Activated CD8-positive, alpha-beta T cell treated with anti-CD3 and anti-CD28 coated beads, Interleukin-2, amount 10 ng/mL, durations not matched to agents 7 days and 5 days (primary cell): ENCODE results near the gene SGK1. TPM values are rescaled to one million over a fixed set of nuclear protein-coding genes. Genes with fewer than 3 reads are reported as not detected.

Experiments
- ATAC-seq: fragments of 150-1000 bp; cut with Tn5 transposase; one replicate; pipeline ENCODE4 v1.10.0; 2021; ENCODE audit warnings: moderate library complexity
- CTCF ChIA-PET: fragments of 350-600 bp; sonication (Branson Sonifier 250); formaldehyde crosslinking; loops from one replicate; lab custom pipeline; 2021; ENCODE audit warnings: antibody characterized with exemption; lab: Charles Lee
- POLR2A ChIA-PET: fragments of 350-600 bp; sonication (Branson Sonifier 250); formaldehyde crosslinking; loops from one replicate; lab custom pipeline; 2021; ENCODE audit warnings: antibody characterized with exemption; lab: Charles Lee
- DNase-seq: peaks from one replicate; pipeline ENCODE4 v3.0.0-alpha.2; 2020
- H3K27ac Mint-ChIP-seq: one replicate; pipeline ENCODE4 v1.8.0; 2021; ENCODE audit warnings: mild to moderate bottlenecking, mixed read lengths
- H3K27me3 Mint-ChIP-seq: one replicate; pipeline ENCODE4 v1.8.0; 2021; ENCODE audit warnings: low read depth, mixed read lengths
- H3K36me3 Mint-ChIP-seq: one replicate; pipeline ENCODE4 v1.8.0; 2021; ENCODE audit warnings: low read depth, mixed read lengths
- H3K4me1 Mint-ChIP-seq: one replicate; pipeline ENCODE4 v1.8.0; 2021; ENCODE audit warnings: low read depth, mixed read lengths
- H3K4me3 Mint-ChIP-seq: one replicate; pipeline ENCODE4 v1.8.0; 2021; ENCODE audit warnings: mild to moderate bottlenecking, mixed read lengths
- H3K9me3 Mint-ChIP-seq: one replicate; pipeline ENCODE4 v1.8.0; 2022; ENCODE audit warnings: mixed read lengths; ENCODE audit not compliant: insufficient read depth
- total RNA-seq, 2 experiments: library from RNA; stranded (reverse); gene quantifications; one replicate each; pipeline ENCODE4 v1.2.3, GENCODE V29; 2021

Gene SGK1
- total RNA-seq, 2 experiments from 2014 or later, result 21.2 to 23.2 TPM

GRCh38 chr6:134173366-134173725 is 144.6 kb downstream of the SGK1 start:
- peak overlapping the region; percentile 99 for H3K4me3 Mint-ChIP-seq
- ChIA-PET CTCF (interaction anchor here (0.7 to 1.6 kb wide), 20 partner anchors 9 to 767 kb away, joined by 3 to 36 read pairs (median 4); partner anchors contain the start of gene SGK1), POLR2A (interaction anchor here (1.1 to 1.6 kb wide), 4 partner anchors 75 to 468 kb away, joined by 4 to 5 read pairs (median 4); no protein-coding TSS in a partner anchor)
- peaks cover 64% of the 10 kb centered on the region for H3K4me1 Mint-ChIP-seq
- H3K9me3 Mint-ChIP-seq, result no peaks in the 10 kb centered on the region
- H3K36me3 Mint-ChIP-seq, result peaks cover 55% of the 10 kb centered on the region
- ATAC-seq (no peak), DNase-seq (no peak)
- H3K27me3 Mint-ChIP-seq, result no peaks in the 10 kb centered on the region
- no peak overlapping the region for H3K27ac Mint-ChIP-seq

- Mint-ChIP-seq H3K4me1 (peaks cover 59% of the 10 kb centered on the region), H3K36me3 (peaks cover 57% of the 10 kb centered on the region)
- no peak for ATAC-seq
Measured at GRCh38 chr6:134172706-134173365, 145.1 kb downstream of the SGK1 start.

GRCh38 chr6:134172020-134172705 is 145.7 kb downstream of the SGK1 start:
- Mint-ChIP-seq H3K27me3 (no peaks in the 10 kb centered on the region), H3K4me1 (peaks cover 52% of the 10 kb centered on the region), H3K4me3 (peak overlapping the region; percentile 99), H3K9me3 (no peaks in the 10 kb centered on the region), H3K27ac (no peak overlapping the region), H3K36me3 (peaks cover 60% of the 10 kb centered on the region)
- CTCF ChIA-PET, result interaction anchor here (0.9 to 2.5 kb wide), 5 partner anchors 16 to 768 kb away, joined by 3 to 24 read pairs (median 4); no protein-coding TSS in a partner anchor
- POLR2A ChIA-PET, result no interaction called here
- ATAC-seq (no peak), DNase-seq (no peak)

More at GRCh38 chr6:134172706-134173365, 145.1 kb downstream of the SGK1 start:
- ChIA-PET POLR2A (no interaction called here), CTCF (interaction anchor here (0.9 to 2.5 kb wide), 3 partner anchors 349 to 650 kb away, joined by 3 to 24 read pairs (median 3); no protein-coding TSS in a partner anchor)
- no peaks in the 10 kb centered on the region for H3K27me3 Mint-ChIP-seq
- H3K9me3 Mint-ChIP-seq, result no peaks in the 10 kb centered on the region
- no peak overlapping the region for H3K27ac Mint-ChIP-seq
- DNase-seq, result no peak
- H3K4me3 Mint-ChIP-seq, result peak overlapping the region; percentile 99

GRCh38 chr6:134171517-134171916 is 146.4 kb downstream of the SGK1 start:
- H3K36me3 Mint-ChIP-seq, result peaks cover 60% of the 10 kb centered on the region
- no peaks in the 10 kb centered on the region for H3K27me3 Mint-ChIP-seq
- peaks cover 48% of the 10 kb centered on the region for H3K4me1 Mint-ChIP-seq
- H3K9me3 Mint-ChIP-seq, result no peaks in the 10 kb centered on the region
- DNase-seq, result no peak
- H3K27ac Mint-ChIP-seq, result peak overlapping the region; percentile 50
- CTCF ChIA-PET, result interaction anchor here (0.9 to 2.5 kb wide), 5 partner anchors 15 to 769 kb away, joined by 3 to 24 read pairs (median 4); no protein-coding TSS in a partner anchor
- POLR2A ChIA-PET, result interaction anchor here (0.6 kb wide), 2 partner anchors 54 to 769 kb away, joined by 3 read pairs; no protein-coding TSS in a partner anchor
- no peak for ATAC-seq
- H3K4me3 Mint-ChIP-seq, result peak overlapping the region; percentile 20

GRCh38 chr6:134170844-134171243 is 147.1 kb downstream of the SGK1 start:
- CTCF ChIA-PET, result interaction anchor here (1.5 to 2.5 kb wide), 3 partner anchors 351 to 769 kb away, joined by 3 to 24 read pairs (median 4); no protein-coding TSS in a partner anchor
- no peak overlapping the region for H3K27ac Mint-ChIP-seq
- ATAC-seq, result no peak
- H3K9me3 Mint-ChIP-seq, result no peaks in the 10 kb centered on the region
- no peaks in the 10 kb centered on the region for H3K27me3 Mint-ChIP-seq
- POLR2A ChIA-PET, result interaction anchor here (0.6 kb wide), 1 partner anchor 770 kb away, joined by 3 read pairs; no protein-coding TSS in a partner anchor
- peaks cover 42% of the 10 kb centered on the region for H3K4me1 Mint-ChIP-seq
- peaks cover 60% of the 10 kb centered on the region for H3K36me3 Mint-ChIP-seq
- peak overlapping the region; percentile 6 for H3K4me3 Mint-ChIP-seq
- DNase-seq, result no peak

- peaks cover 39% of the 10 kb centered on the region for H3K4me1 Mint-ChIP-seq
Measured at GRCh38 chr6:134169871-134170486, 147.9 kb downstream of the SGK1 start.

GRCh38 chr6:134168590-134169208 is 149.2 kb downstream of the SGK1 start:
- peaks cover 35% of the 10 kb centered on the region for H3K4me1 Mint-ChIP-seq
- H3K9me3 Mint-ChIP-seq, result no peaks in the 10 kb centered on the region
- no peak overlapping the region for H3K4me3 Mint-ChIP-seq
- H3K27me3 Mint-ChIP-seq, result no peaks in the 10 kb centered on the region
- POLR2A ChIA-PET, result no interaction called here
- DNase-seq (no peak), ATAC-seq (no peak)
- no peak overlapping the region for H3K27ac Mint-ChIP-seq
- H3K36me3 Mint-ChIP-seq, result peaks cover 53% of the 10 kb centered on the region
- CTCF ChIA-PET, result interaction anchor here (2.9 to 3.9 kb wide), 2 partner anchors 12 to 473 kb away, joined by 17 to 19 read pairs; no protein-coding TSS in a partner anchor

More at GRCh38 chr6:134169871-134170486, 147.9 kb downstream of the SGK1 start:
- Mint-ChIP-seq H3K27me3 (no peaks in the 10 kb centered on the region), H3K9me3 (no peaks in the 10 kb centered on the region), H3K27ac (no peak overlapping the region), H3K36me3 (peaks cover 60% of the 10 kb centered on the region), H3K4me3 (no peak overlapping the region)
- ChIA-PET CTCF (interaction anchor here (0.9 kb wide), 1 partner anchor 471 kb away, joined by 3 read pairs; no protein-coding TSS in a partner anchor), POLR2A (interaction anchor here (0.6 kb wide), 1 partner anchor 263 kb away, joined by 3 read pairs; no protein-coding TSS in a partner anchor)
- no peak for DNase-seq
- no peak for ATAC-seq

GRCh38 chr6:134166511-134167261 is 151.2 kb downstream of the SGK1 start:
- POLR2A ChIA-PET, result interaction anchor here (1.1 kb wide), 1 partner anchor 457 kb away, joined by 3 read pairs; no protein-coding TSS in a partner anchor
- Mint-ChIP-seq H3K9me3 (no peaks in the 10 kb centered on the region), H3K4me3 (no peak overlapping the region), H3K4me1 (peaks cover 15% of the 10 kb centered on the region), H3K36me3 (peaks cover 33% of the 10 kb centered on the region), H3K27ac (no peak overlapping the region), H3K27me3 (no peaks in the 10 kb centered on the region)
- ATAC-seq (no peak), DNase-seq (no peak)
- CTCF ChIA-PET, result interaction anchor here (2.9 to 3.9 kb wide), 2 partner anchors 10 to 475 kb away, joined by 17 to 19 read pairs; no protein-coding TSS in a partner anchor

- ChIA-PET CTCF (interaction anchor here (0.8 to 3.9 kb wide), 4 partner anchors 8 to 476 kb away, joined by 3 to 19 read pairs (median 12); no protein-coding TSS in a partner anchor), POLR2A (interaction anchor here (1.1 kb wide), 1 partner anchor 458 kb away, joined by 3 read pairs; no protein-coding TSS in a partner anchor)
- DNase-seq (no peak), ATAC-seq (no peak)
- no peak overlapping the region for H3K27ac Mint-ChIP-seq
- no peak overlapping the region for H3K4me3 Mint-ChIP-seq
- peaks cover 23% of the 10 kb centered on the region for H3K36me3 Mint-ChIP-seq
- peaks cover 5% of the 10 kb centered on the region for H3K4me1 Mint-ChIP-seq
- no peaks in the 10 kb centered on the region for H3K9me3 Mint-ChIP-seq
- H3K27me3 Mint-ChIP-seq, result no peaks in the 10 kb centered on the region
Measured at GRCh38 chr6:134165561-134166201, 152.2 kb downstream of the SGK1 start.

- H3K27ac Mint-ChIP-seq, result no peak overlapping the region
- no peak for DNase-seq
- no peak for ATAC-seq
- H3K9me3 Mint-ChIP-seq, result no peaks in the 10 kb centered on the region
- H3K36me3 Mint-ChIP-seq, result peaks cover 10% of the 10 kb centered on the region
- H3K27me3 Mint-ChIP-seq, result no peaks in the 10 kb centered on the region
- no peak overlapping the region for H3K4me3 Mint-ChIP-seq
- POLR2A ChIA-PET, result no interaction called here
- no peaks in the 10 kb centered on the region for H3K4me1 Mint-ChIP-seq
- CTCF ChIA-PET, result interaction anchor here (0.8 to 1.6 kb wide), 4 partner anchors 10 to 776 kb away, joined by 3 to 6 read pairs (median 4); no protein-coding TSS in a partner anchor
Measured at GRCh38 chr6:134164300-134164699, 153.6 kb downstream of the SGK1 start.
